Measurements from ENCODE around the gene MAP3K3. TPM values are rescaled to one million over a fixed set of nuclear protein-coding genes. Genes with fewer than 3 reads are reported as not detected.

The MAP3K3 gene
- total and polyA plus RNA-seq, 7 experiments from 2014 or later = 29.4 to 105 (median 81.0) TPM

DNA sequence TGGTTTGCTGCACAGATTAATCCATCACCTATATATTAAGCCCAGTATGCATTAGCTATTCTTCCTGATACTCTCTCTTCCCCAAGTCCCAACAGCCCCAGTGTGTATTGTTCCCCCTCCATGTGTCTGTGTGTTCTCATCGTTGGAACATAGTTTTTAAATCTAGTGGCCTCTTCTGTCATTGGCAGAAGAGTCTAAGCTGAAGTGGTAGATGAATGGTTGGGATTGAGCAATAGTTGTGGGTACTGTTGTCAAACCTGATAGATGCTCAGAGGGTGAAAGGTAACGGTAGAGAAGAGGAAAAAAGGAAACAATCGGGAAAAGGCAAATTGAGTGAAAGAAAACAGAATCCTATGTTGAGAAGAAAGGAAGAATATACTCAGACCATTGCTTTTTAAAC lies 29.9 kb downstream of the MAP3K3 start:
- Mint-ChIP-seq H3K27ac (peak overlapping the region in 4 of 9 donors; percentile 6 to 86 (median 72)), H3K9me3 (no peaks in the 10 kb centered on the region), H3K4me1 (peaks cover 6 to 19% (median 14%) of the 10 kb centered on the region in 7 donors), H3K4me3 (no peak overlapping the region), H3K27me3 (no peaks in the 10 kb centered on the region), H3K36me3 (peaks cover 7 to 55% (median 15%) of the 10 kb centered on the region in 5 donors)
- intact Hi-C loops (cut with micrococcal nuclease) = no loop called here
- H3K27me3 ChIP-seq (ENCODE audit: control insufficient read depth in 2 of 2, insufficient read depth in 2 of 2, low read length in 2 of 2) = no peaks in the 10 kb centered on the region
- H3K4me3 ChIP-seq (ENCODE audit: low read length) = no peak overlapping the region
- ChIA-PET POLR2A (no interaction called here), CTCF (no interaction called here)
- no peaks in the 10 kb centered on the region for H3K9me3 ChIP-seq (ENCODE audit: control insufficient read depth in 2 of 3, low read length in 3 of 3)
- peaks cover 0 to 42% (median 9%) of the 10 kb centered on the region in 3 experiments for H3K36me3 ChIP-seq (ENCODE audit: control insufficient read depth in 2 of 3, insufficient read depth in 3 of 3, low read length in 3 of 3)
- no peak for ATAC-seq
- H3K27ac ChIP-seq (ENCODE audit: low read depth, low read length) = no peak overlapping the region
- peaks cover 0 to 4% of the 10 kb centered on the region in 2 donors for H3K4me1 ChIP-seq (ENCODE audit: control insufficient read depth in 2 of 2, insufficient read depth in 2 of 2, low read length in 2 of 2)
- DNase-seq = no peak

GRCh38 chr17:63653050-63653449 lies 30.8 kb downstream of the MAP3K3 start:
- Histone ChIP-seq H3K4me3 (ENCODE audit: low read length) (no peak overlapping the region), H3K27ac (ENCODE audit: low read depth, low read length) (no peak overlapping the region), H3K4me1 (ENCODE audit: control insufficient read depth in 2 of 2, insufficient read depth in 2 of 2, low read length in 2 of 2) (peaks cover 0 to 4% of the 10 kb centered on the region in 2 donors), H3K27me3 (ENCODE audit: control insufficient read depth in 2 of 2, insufficient read depth in 2 of 2, low read length in 2 of 2) (no peaks in the 10 kb centered on the region), H3K9me3 (ENCODE audit: control insufficient read depth in 2 of 3, low read length in 3 of 3) (no peaks in the 10 kb centered on the region), H3K36me3 (ENCODE audit: control insufficient read depth in 2 of 3, insufficient read depth in 3 of 3, low read length in 3 of 3) (peaks cover 0 to 38% (median 9%) of the 10 kb centered on the region in 3 experiments)
- no peak for DNase-seq
- Mint-ChIP-seq H3K27ac (peak overlapping the region in 1 of 9 donors; percentile 16), H3K36me3 (peaks cover 7 to 55% (median 17%) of the 10 kb centered on the region in 5 donors), H3K4me3 (no peak overlapping the region), H3K27me3 (no peaks in the 10 kb centered on the region), H3K4me1 (peaks cover 6 to 17% (median 14%) of the 10 kb centered on the region in 7 donors), H3K9me3 (no peaks in the 10 kb centered on the region)
- intact Hi-C loops (cut with micrococcal nuclease) = no loop called here
- ChIA-PET POLR2A (interaction anchor here (1.1 kb wide), 1 partner anchor 31 kb away, joined by 4 read pairs; the partner anchor contains the start of gene MAP3K3), CTCF (interaction anchor here (1.0 kb wide), 1 partner anchor 58 kb away, joined by 3 read pairs; no protein-coding TSS in a partner anchor)
- no peak for ATAC-seq

DNA sequence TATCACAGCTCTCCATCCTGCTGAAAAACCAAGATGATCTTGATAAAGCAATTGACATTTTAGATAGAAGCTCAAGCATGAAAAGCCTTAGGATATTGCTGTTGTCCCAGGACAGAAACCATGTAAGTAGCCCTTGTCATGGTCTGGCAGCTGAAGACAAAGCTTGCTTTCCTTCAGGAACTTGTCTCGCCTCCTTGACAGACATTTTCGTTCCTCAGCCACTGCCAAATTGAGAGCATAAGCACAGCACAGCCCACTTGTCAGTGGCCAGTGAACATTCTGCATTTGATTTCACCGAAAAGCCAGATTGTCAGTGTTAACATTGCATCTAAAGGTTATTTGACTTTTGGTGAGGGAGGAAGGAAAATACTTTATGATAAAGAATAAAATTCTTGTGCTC lies 35.6 kb downstream of the MAP3K3 start:
- ChIA-PET POLR2A (no interaction called here), CTCF (no interaction called here)
- no peaks in the 10 kb centered on the region for H3K27me3 ChIP-seq (ENCODE audit: control insufficient read depth in 2 of 2, insufficient read depth in 2 of 2, low read length in 2 of 2)
- H3K27me3 Mint-ChIP-seq = no peaks in the 10 kb centered on the region
- no peaks in the 10 kb centered on the region for H3K4me1 ChIP-seq (ENCODE audit: control insufficient read depth in 2 of 2, insufficient read depth in 2 of 2, low read length in 2 of 2)
- DNase-seq (no peak), ATAC-seq (no peak)
- H3K9me3 Mint-ChIP-seq = peaks cover 0 to 2% (median 0%) of the 10 kb centered on the region in 11 donors
- peaks cover 0 to 5% (median 0%) of the 10 kb centered on the region in 7 donors for H3K4me1 Mint-ChIP-seq
- no peak overlapping the region for H3K4me3 Mint-ChIP-seq
- intact Hi-C loops (cut with micrococcal nuclease) = no loop called here
- H3K27ac Mint-ChIP-seq = no peak overlapping the region
- peaks cover 3 to 56% (median 5%) of the 10 kb centered on the region in 3 experiments for H3K36me3 ChIP-seq (ENCODE audit: control insufficient read depth in 2 of 3, insufficient read depth in 3 of 3, low read length in 3 of 3)
- H3K27ac ChIP-seq (ENCODE audit: low read depth, low read length) = no peak overlapping the region
- H3K9me3 ChIP-seq (ENCODE audit: control insufficient read depth in 2 of 3, low read length in 3 of 3) = no peaks in the 10 kb centered on the region
- H3K4me3 ChIP-seq (ENCODE audit: low read length) = no peak overlapping the region
- peaks cover 8 to 54% (median 16%) of the 10 kb centered on the region in 5 donors for H3K36me3 Mint-ChIP-seq

DNA sequence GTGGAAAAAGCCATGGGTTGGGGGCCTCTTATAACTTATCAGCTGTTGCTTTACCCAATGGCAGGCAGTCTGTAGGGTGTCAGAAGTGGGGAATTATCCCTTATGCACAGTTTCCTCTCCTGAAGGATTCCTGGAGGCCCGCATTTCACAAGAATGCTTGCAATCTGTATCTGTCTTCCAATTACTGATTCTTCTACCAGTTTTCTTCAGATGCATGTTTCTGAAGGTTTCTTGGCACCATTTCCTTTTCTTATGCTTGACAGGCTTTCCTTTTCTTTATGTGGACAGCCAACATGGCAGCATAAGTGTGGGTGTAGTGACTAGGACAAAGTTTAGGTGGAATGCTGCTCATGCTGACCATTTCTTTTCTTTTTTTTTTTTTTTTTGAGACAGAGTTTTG lies 36.1 kb downstream of the MAP3K3 start:
- DNase-seq (no peak), ATAC-seq (no peak)
- Histone ChIP-seq H3K27me3 (ENCODE audit: control insufficient read depth in 2 of 2, insufficient read depth in 2 of 2, low read length in 2 of 2) (no peaks in the 10 kb centered on the region), H3K4me3 (ENCODE audit: low read length) (no peak overlapping the region), H3K4me1 (ENCODE audit: control insufficient read depth in 2 of 2, insufficient read depth in 2 of 2, low read length in 2 of 2) (no peaks in the 10 kb centered on the region), H3K27ac (ENCODE audit: low read depth, low read length) (no peak overlapping the region), H3K9me3 (ENCODE audit: control insufficient read depth in 2 of 3, low read length in 3 of 3) (no peaks in the 10 kb centered on the region), H3K36me3 (ENCODE audit: control insufficient read depth in 2 of 3, insufficient read depth in 3 of 3, low read length in 3 of 3) (peaks cover 0 to 57% (median 3%) of the 10 kb centered on the region in 3 experiments)
- POLR2A ChIA-PET = no interaction called here
- H3K36me3 Mint-ChIP-seq = peaks cover 8 to 48% (median 16%) of the 10 kb centered on the region in 5 donors
- intact Hi-C loops (cut with micrococcal nuclease) = no loop called here
- H3K27ac Mint-ChIP-seq = peak overlapping the region in 1 of 9 donors; percentile 38
- H3K27me3 Mint-ChIP-seq = no peaks in the 10 kb centered on the region
- H3K9me3 Mint-ChIP-seq = peaks cover 0 to 2% (median 0%) of the 10 kb centered on the region in 11 donors
- peaks cover 0 to 5% (median 0%) of the 10 kb centered on the region in 7 donors for H3K4me1 Mint-ChIP-seq
- CTCF ChIA-PET = no interaction called here
- no peak overlapping the region for H3K4me3 Mint-ChIP-seq

DNA sequence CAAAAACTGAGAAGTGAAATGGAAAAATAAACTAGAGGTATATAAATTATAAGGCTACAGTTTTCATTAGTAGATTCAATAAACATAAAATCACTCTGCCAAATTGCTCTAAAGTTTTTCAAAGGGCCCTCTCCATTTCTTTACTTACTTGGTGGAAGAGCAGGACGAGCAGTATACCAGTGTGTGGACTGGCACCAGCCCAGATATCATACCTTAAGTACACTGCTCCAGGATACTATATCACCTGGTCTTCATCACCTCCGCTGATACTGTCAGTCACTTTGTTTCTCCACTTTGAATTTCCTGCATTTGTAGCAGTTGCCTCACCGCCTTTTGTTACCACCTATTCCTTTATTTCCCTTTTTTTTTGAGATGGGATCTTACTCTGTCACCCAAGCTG lies 37.6 kb downstream of the MAP3K3 start:
- Histone ChIP-seq H3K27ac (ENCODE audit: low read depth, low read length) (no peak overlapping the region), H3K4me3 (ENCODE audit: low read length) (no peak overlapping the region), H3K4me1 (ENCODE audit: control insufficient read depth in 2 of 2, insufficient read depth in 2 of 2, low read length in 2 of 2) (no peaks in the 10 kb centered on the region), H3K27me3 (ENCODE audit: control insufficient read depth in 2 of 2, insufficient read depth in 2 of 2, low read length in 2 of 2) (no peaks in the 10 kb centered on the region), H3K36me3 (ENCODE audit: control insufficient read depth in 2 of 3, insufficient read depth in 3 of 3, low read length in 3 of 3) (peaks cover 0 to 51% (median 3%) of the 10 kb centered on the region in 3 experiments), H3K9me3 (ENCODE audit: control insufficient read depth in 2 of 3, low read length in 3 of 3) (no peaks in the 10 kb centered on the region)
- Mint-ChIP-seq H3K36me3 (peaks cover 4 to 47% (median 18%) of the 10 kb centered on the region in 5 donors), H3K27ac (peak overlapping the region in 1 of 9 donors; percentile 77), H3K27me3 (no peaks in the 10 kb centered on the region), H3K4me1 (peaks cover 3 to 12% (median 7%) of the 10 kb centered on the region in 7 donors), H3K9me3 (peaks cover 0 to 2% (median 0%) of the 10 kb centered on the region in 11 donors), H3K4me3 (no peak overlapping the region)
- no peak for DNase-seq
- CTCF ChIA-PET = no interaction called here
- intact Hi-C loops (cut with micrococcal nuclease) = no loop called here
- no peak for ATAC-seq
- POLR2A ChIA-PET = no interaction called here

DNA sequence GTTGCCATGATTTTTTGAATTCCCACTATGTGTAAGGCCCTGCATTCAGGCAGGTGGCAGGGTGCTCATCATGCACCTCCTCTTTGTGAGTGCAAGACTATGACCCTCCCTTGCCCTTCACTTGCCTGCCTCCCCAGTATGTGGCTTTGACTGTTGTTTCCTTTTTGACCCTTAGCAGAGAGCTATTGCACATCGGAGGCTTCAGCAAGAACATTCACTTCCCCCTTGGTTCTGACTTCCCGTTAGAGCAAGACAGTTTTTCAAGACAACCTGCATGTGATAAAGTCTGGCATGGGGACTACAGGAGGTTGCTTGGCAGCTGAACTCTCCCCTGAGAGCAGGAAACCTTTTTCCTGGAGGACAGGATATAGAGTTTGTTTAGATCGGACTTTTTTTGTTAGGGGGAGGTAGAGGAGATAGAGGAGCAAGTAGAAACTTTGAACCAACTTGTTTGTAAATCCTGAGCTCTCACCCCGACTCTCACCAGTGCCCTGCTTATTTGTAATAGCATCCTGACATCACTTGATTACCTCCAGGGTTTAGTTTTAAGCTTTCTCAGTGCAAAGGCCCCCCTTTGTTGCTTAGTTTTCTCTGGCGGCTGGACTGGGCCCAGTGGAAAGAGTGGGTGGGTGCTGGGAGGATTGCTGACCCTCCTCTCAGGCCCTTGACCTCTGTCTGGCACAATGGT lies 43.5 kb downstream of the MAP3K3 start:
- no peak for DNase-seq
- Mint-ChIP-seq H3K27ac (peak overlapping the region in 6 of 9 donors; percentile 2 to 86 (median 72)), H3K27me3 (no peaks in the 10 kb centered on the region), H3K9me3 (peaks cover 0 to 3% (median 0%) of the 10 kb centered on the region in 11 donors), H3K4me1 (peaks cover 12 to 26% (median 21%) of the 10 kb centered on the region in 7 donors), H3K4me3 (peak overlapping the region in 1 of 10 donors; percentile 15), H3K36me3 (peaks cover 9 to 49% (median 33%) of the 10 kb centered on the region in 5 donors)
- intact Hi-C loops (cut with micrococcal nuclease) = no loop called here
- ChIA-PET POLR2A (interaction anchor here (0.6 to 1.3 kb wide), 4 partner anchors 10 to 730 kb away, joined by 3 to 4 read pairs (median 4); no protein-coding TSS in a partner anchor), CTCF (no interaction called here)
- Histone ChIP-seq H3K4me3 (ENCODE audit: low read length) (no peak overlapping the region), H3K36me3 (ENCODE audit: control insufficient read depth in 2 of 3, insufficient read depth in 3 of 3, low read length in 3 of 3) (peaks cover 0 to 67% (median 0%) of the 10 kb centered on the region in 3 experiments), H3K4me1 (ENCODE audit: control insufficient read depth in 2 of 2, insufficient read depth in 2 of 2, low read length in 2 of 2) (no peaks in the 10 kb centered on the region), H3K9me3 (ENCODE audit: control insufficient read depth in 2 of 3, low read length in 3 of 3) (no peaks in the 10 kb centered on the region), H3K27ac (ENCODE audit: low read depth, low read length) (no peak overlapping the region), H3K27me3 (ENCODE audit: control insufficient read depth in 2 of 2, insufficient read depth in 2 of 2, low read length in 2 of 2) (no peaks in the 10 kb centered on the region)
- ATAC-seq = peak; percentile 82
